HEK293 (cell line): ENCODE results near the gene KCNK6.

Experiments
- BCL11A ChIP-seq: fragments of 450-650 bp; formaldehyde crosslinking; IDR thresholded peaks from 2 replicates; pipeline ENCODE4 v1.5.1; 2016; ENCODE audit warnings: low read depth, missing biosample characterization, missing genetic modification characterization
- FEZF1 ChIP-seq: fragments of 450-650 bp; formaldehyde crosslinking; IDR thresholded peaks from 2 replicates; pipeline ENCODE4 v1.5.1; 2016; ENCODE audit warnings: missing biosample characterization, missing genetic modification characterization
- IKZF3 ChIP-seq: fragments of 450-650 bp; IDR thresholded peaks from 2 replicates; pipeline ENCODE4 v1.5.0; 2018; ENCODE audit warnings: missing biosample characterization, mild to moderate bottlenecking, missing genetic modification characterization, moderate library complexity
- KLF9 ChIP-seq: fragments of 450-650 bp; formaldehyde crosslinking; IDR thresholded peaks from 2 replicates; pipeline ENCODE4 v1.5.1; 2016; ENCODE audit warnings: missing biosample characterization, missing genetic modification characterization, low read depth
- PATZ1 ChIP-seq: fragments of 450-650 bp; formaldehyde crosslinking; IDR thresholded peaks from 2 replicates; pipeline ENCODE4 v1.5.1; 2016; ENCODE audit warnings: missing biosample characterization, missing genetic modification characterization
- PRDM6 ChIP-seq: fragments of 450-650 bp; formaldehyde crosslinking; IDR thresholded peaks from 2 replicates; pipeline ENCODE4 v1.5.1; 2017; ENCODE audit warnings: missing biosample characterization, missing genetic modification characterization
- ZBTB17 ChIP-seq: fragments of 450-650 bp; formaldehyde crosslinking; IDR thresholded peaks from 2 replicates; pipeline ENCODE4 v1.5.1; 2016; ENCODE audit warnings: missing biosample characterization, missing genetic modification characterization
- ZBTB44 ChIP-seq: fragments of 450-650 bp; IDR thresholded peaks from 2 replicates; pipeline ENCODE4 v1.5.1; 2018; ENCODE audit warnings: missing biosample characterization, mild to moderate bottlenecking, missing genetic modification characterization
- ZBTB8A ChIP-seq: fragments of 450-650 bp; formaldehyde crosslinking; IDR thresholded peaks from 2 replicates; pipeline ENCODE4 v1.5.1; 2016; ENCODE audit warnings: missing biosample characterization, missing genetic modification characterization
- ZIC2 ChIP-seq: fragments of 450-650 bp; formaldehyde crosslinking; IDR thresholded peaks from 2 replicates; pipeline ENCODE4 v1.5.1; 2016; ENCODE audit warnings: missing biosample characterization, missing genetic modification characterization
- ZNF18 ChIP-seq: fragments of 450-650 bp; formaldehyde crosslinking; IDR thresholded peaks from 2 replicates; pipeline ENCODE4 v1.5.1; 2016; ENCODE audit warnings: missing biosample characterization, missing genetic modification characterization
- ZNF184 ChIP-seq: fragments of 450-650 bp; IDR thresholded peaks from 2 replicates; pipeline ENCODE4 v1.5.1; 2018; ENCODE audit warnings: missing biosample characterization, mild to moderate bottlenecking, missing genetic modification characterization
- ZNF366 ChIP-seq: fragments of 450-650 bp; formaldehyde crosslinking; conservative IDR thresholded peaks from 2 replicates; pipeline ENCODE4 v1.5.1; 2016; ENCODE audit warnings: missing biosample characterization, missing genetic modification characterization
- ZNF398 ChIP-seq: fragments of 450-650 bp; formaldehyde crosslinking; IDR thresholded peaks from 2 replicates; pipeline ENCODE4 v1.5.1; 2017; ENCODE audit warnings: missing biosample characterization, missing genetic modification characterization
- ZNF514 ChIP-seq: fragments of 450-650 bp; formaldehyde crosslinking; IDR thresholded peaks from 2 replicates; pipeline ENCODE4 v1.5.1; 2016; ENCODE audit warnings: missing biosample characterization, missing genetic modification characterization
- ZNF548 ChIP-seq: fragments of 450-650 bp; formaldehyde crosslinking; IDR thresholded peaks from 2 replicates; pipeline ENCODE4 v1.5.1; 2016; ENCODE audit warnings: missing biosample characterization, missing genetic modification characterization
- ZNF555 ChIP-seq: fragments of 450-650 bp; formaldehyde crosslinking; conservative IDR thresholded peaks from 2 replicates; pipeline ENCODE4 v1.5.1; 2017; ENCODE audit warnings: missing biosample characterization, mild to moderate bottlenecking, missing genetic modification characterization, inconsistent platforms
- ZNF558 ChIP-seq: fragments of 450-650 bp; formaldehyde crosslinking; IDR thresholded peaks from 2 replicates; pipeline ENCODE4 v1.5.1; 2016; ENCODE audit warnings: missing biosample characterization, missing genetic modification characterization
- ZNF561 ChIP-seq: fragments of 450-650 bp; IDR thresholded peaks from 2 replicates; pipeline ENCODE4 v1.5.1; 2018; ENCODE audit warnings: missing biosample characterization, missing genetic modification characterization, borderline replicate concordance
- ZNF600 ChIP-seq: fragments of 450-650 bp; formaldehyde crosslinking; IDR thresholded peaks from 2 replicates; pipeline ENCODE4 v1.5.1; 2016; ENCODE audit warnings: missing biosample characterization, missing genetic modification characterization
- ZNF629 ChIP-seq: fragments of 450-650 bp; formaldehyde crosslinking; IDR thresholded peaks from 2 replicates; pipeline ENCODE4 v1.5.1; 2017; ENCODE audit warnings: missing biosample characterization, missing genetic modification characterization
- ZNF776 ChIP-seq: fragments of 450-650 bp; formaldehyde crosslinking; IDR thresholded peaks from 2 replicates; pipeline ENCODE4 v1.5.0; 2017; ENCODE audit warnings: missing biosample characterization, missing genetic modification characterization, borderline replicate concordance
- ZNF843 ChIP-seq: fragments of 450-650 bp; formaldehyde crosslinking; IDR thresholded peaks from 2 replicates; pipeline ENCODE4 v1.5.1; 2016; ENCODE audit warnings: missing biosample characterization, missing genetic modification characterization
- ZSCAN16 ChIP-seq: fragments of 450-650 bp; formaldehyde crosslinking; IDR thresholded peaks from 2 replicates; pipeline ENCODE4 v1.5.1; 2016; ENCODE audit warnings: missing biosample characterization, missing genetic modification characterization

Gene KCNK6

GRCh38 chr19:38270587-38271167 lies 49.0 kb upstream of the KCNK6 start (continued):
- TF ChIP-seq ZNF398 (tag by site-specific recombination) (no peak; the same call in 1 of the 2 replicates), FEZF1 (peak; percentile 87), ZNF366 (tag by site-specific recombination) (peak; percentile 51), ZNF629 (tag by site-specific recombination) (peak; percentile 62), ZNF561 (tag by site-specific recombination) (peak; percentile 90; the same call in 1 of the 2 replicates), IKZF3 (tag by site-specific recombination) (peak; percentile 84), ZBTB44 (peak; percentile 83), ZNF776 (tag by site-specific recombination) (no peak), PRDM6 (tag by site-specific recombination) (peak; percentile 86; the same call in 1 of the 2 replicates), ZNF514 (tag by site-specific recombination) (no peak), ZNF184 (tag by site-specific recombination) (no peak), ZNF558 (no peak), ZNF600 (tag by site-specific recombination) (peak; percentile 44), ZSCAN16 (peak; percentile 82), ZBTB17 (tag by site-specific recombination) (peak; percentile 90), ZNF548 (no peak), ZNF555 (tag by site-specific recombination) (no peak), BCL11A (tag by site-specific recombination) (no peak), ZNF843 (tag by site-specific recombination) (peak; percentile 50; the same call in 1 of the 2 replicates), ZNF18 (tag by site-specific recombination) (peak; percentile 92), ZBTB8A (tag by site-specific recombination) (peak; percentile 73), ZIC2 (peak; percentile 99), KLF9 (no peak; the same call in 1 of the 2 replicates), PATZ1 (tag by site-specific recombination) (peak; percentile 26; the same call in 1 of the 2 replicates)
